ENCODE data around the gene RAPH1.

The RAPH1 gene

DNA sequence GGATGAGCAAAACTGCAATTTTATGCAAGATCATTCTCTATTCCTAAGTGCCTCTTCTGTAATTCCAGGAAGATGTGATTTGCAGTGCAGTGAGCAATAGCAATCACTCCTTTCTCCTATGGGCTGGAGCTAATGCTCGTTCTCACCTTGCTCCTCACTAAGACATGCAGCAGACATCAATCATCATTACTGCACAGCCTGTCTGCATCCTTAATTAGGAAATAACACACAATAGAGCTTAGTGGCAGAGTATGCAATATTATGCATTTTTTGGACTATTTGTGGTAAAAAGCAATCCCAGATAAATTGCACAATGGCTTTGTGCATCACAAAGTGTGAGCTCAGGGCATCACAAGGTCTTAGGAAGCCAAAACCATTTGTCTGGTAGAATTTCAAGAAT, 32.6 kb upstream of the RAPH1 start:
- no peak for DNase-seq (ENCODE audit: low read depth in 1 of 2, low spot score in 1 of 2)
- TF ChIP-seq GABPA (IDR thresholded peaks at IDR 0.05; ENCODE audit: low read depth): no peak
- TF ChIP-seq REST (IDR thresholded peaks at IDR 0.05; ENCODE audit: insufficient replicate concordance, low read depth): no peak
- TF ChIP-seq CTCF (IDR thresholded peaks at IDR 0.05; ENCODE audit: insufficient read depth, low read length): no peak
- no peak for TF ChIP-seq POLR2AphosphoS5 (IDR thresholded peaks at IDR 0.05; ENCODE audit: low read depth)
- no peak for TF ChIP-seq SPI1 (IDR thresholded peaks at IDR 0.05; ENCODE audit: borderline replicate concordance, low read depth)
- H3K27me3 ChIP-seq (ENCODE audit: insufficient read depth, poor library complexity, severe bottlenecking): no peaks in the 10 kb centered on the region

DNA sequence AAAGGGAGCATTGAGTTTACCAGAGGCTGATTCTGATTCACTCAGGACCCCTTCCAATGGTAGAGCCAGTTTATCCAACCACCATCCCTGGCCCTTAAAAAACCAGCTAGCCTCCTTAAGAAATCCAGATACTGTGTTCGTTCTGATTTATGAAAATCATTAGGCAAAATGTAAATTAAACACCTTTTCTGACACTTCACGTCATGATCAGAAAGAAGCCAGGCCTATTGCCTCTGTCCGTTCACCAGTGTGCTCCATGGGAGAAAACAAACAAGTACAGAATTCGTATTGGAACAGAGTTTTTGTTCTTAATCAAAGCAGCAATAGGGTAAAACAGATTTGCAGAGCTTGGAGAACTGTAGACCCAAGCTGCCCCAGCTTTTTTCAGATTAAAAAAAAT, 31.1 kb upstream of the RAPH1 start:
- no peak overlapping the region for H3K4me3 ChIP-seq (replicated peaks; ENCODE audit: insufficient read depth, low read length)
- H3K27me3 ChIP-seq (ENCODE audit: insufficient read depth, poor library complexity, severe bottlenecking): no peaks in the 10 kb centered on the region
- DNase-seq (ENCODE audit: low read depth in 1 of 2, low spot score in 1 of 2): no peak
- no peak for TF ChIP-seq CTCF (IDR thresholded peaks at IDR 0.05; ENCODE audit: insufficient read depth, low read length)
- TF ChIP-seq POLR2AphosphoS5 (IDR thresholded peaks at IDR 0.05; ENCODE audit: low read depth): no peak
- TF ChIP-seq REST (IDR thresholded peaks at IDR 0.05; ENCODE audit: insufficient replicate concordance, low read depth): no peak
- no peak for TF ChIP-seq SPI1 (IDR thresholded peaks at IDR 0.05; ENCODE audit: borderline replicate concordance, low read depth)
- TF ChIP-seq GABPA (IDR thresholded peaks at IDR 0.05; ENCODE audit: low read depth): no peak
- H3K27ac ChIP-seq (replicated peaks): no peak overlapping the region

More for the DNA sequence above, 32.6 kb upstream of the RAPH1 start:
- Histone ChIP-seq H3K27ac (replicated peaks) (no peak overlapping the region), H3K4me3 (replicated peaks; ENCODE audit: insufficient read depth, low read length) (no peak overlapping the region)

DNA sequence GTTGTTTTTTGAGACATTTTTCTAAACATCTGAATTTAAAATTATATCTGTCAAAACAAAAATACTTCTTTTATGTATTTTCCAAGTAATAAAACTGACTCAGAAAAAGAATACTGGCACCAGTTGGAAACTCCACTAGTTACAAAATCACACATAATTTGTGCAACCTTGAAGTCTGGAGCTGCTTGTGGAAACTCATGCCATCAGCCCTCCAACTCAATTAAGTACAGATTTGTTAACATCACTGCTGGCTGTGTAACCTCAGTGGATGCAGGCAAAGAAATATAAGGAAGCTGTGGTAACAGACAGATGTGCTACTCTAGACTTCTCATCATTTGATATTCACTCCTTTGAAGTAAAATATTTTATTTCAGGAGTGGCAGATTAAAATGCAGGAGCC, 30.0 kb upstream of the RAPH1 start:
- TF ChIP-seq GABPA (IDR thresholded peaks at IDR 0.05; ENCODE audit: low read depth) (no peak), REST (IDR thresholded peaks at IDR 0.05; ENCODE audit: insufficient replicate concordance, low read depth) (no peak), POLR2AphosphoS5 (IDR thresholded peaks at IDR 0.05; ENCODE audit: low read depth) (no peak), SPI1 (IDR thresholded peaks at IDR 0.05; ENCODE audit: borderline replicate concordance, low read depth) (no peak), CTCF (IDR thresholded peaks at IDR 0.05; ENCODE audit: insufficient read depth, low read length) (no peak)
- H3K27me3 ChIP-seq (ENCODE audit: insufficient read depth, poor library complexity, severe bottlenecking): no peaks in the 10 kb centered on the region
- H3K27ac ChIP-seq (replicated peaks): no peak overlapping the region
- H3K4me3 ChIP-seq (replicated peaks; ENCODE audit: insufficient read depth, low read length): no peak overlapping the region
- no peak for DNase-seq (ENCODE audit: low read depth in 1 of 2, low spot score in 1 of 2)

Data from HL-60 (cell line).